Measurements from ENCODE around the gene ABHD16A. TPM values are rescaled to one million over a fixed set of nuclear protein-coding genes. Genes with fewer than 3 reads are reported as not detected.

The ABHD16A gene
- total and polyA plus RNA-seq, 2 donors (not counting 3 experiments of a cell fraction or from before 2014, with no cell fraction given) = 48.9 to 60.3 TPM

DNA sequence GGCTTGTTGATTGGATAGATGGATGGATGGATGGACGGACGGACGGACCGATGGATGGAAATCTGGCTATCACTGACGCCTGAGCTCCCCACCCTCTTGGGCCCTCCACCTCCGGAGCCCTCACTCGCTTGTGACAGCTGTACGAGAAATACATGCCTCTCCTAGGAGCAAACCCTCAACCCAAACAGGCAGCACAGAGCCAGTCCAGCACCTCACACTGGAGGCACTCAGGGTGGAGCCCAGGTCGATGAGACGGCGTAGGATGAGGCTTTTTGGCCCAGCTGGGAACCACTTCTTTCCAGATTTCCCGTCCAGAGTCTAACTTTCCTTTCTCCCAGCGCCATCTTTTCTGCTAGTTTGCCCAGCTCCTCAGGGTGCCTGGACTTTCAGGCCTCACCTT is 19.5 kb downstream of the ABHD16A start:
- Histone ChIP-seq H3K9ac (replicated peaks; ENCODE audit: extremely low read depth, insufficient read depth, low read length) (no peak overlapping the region), H3K36me3 (ENCODE audit: control insufficient read depth in 2 of 2, extremely low read depth in 1 of 2, insufficient read depth in 2 of 2, low read length in 2 of 2) (peaks cover 0 to 20% of the 10 kb centered on the region in 2 experiments), H4K20me1 (replicated peaks; ENCODE audit: control insufficient read depth, extremely low read depth, insufficient read depth, low read length) (no peaks in the 10 kb centered on the region), H3K9me3 (replicated peaks; ENCODE audit: control insufficient read depth, insufficient read depth, low read length) (no peaks in the 10 kb centered on the region), H3K4me3 (replicated peaks in 1 of 3; ENCODE audit: insufficient read depth in 1 of 3, low read depth in 1 of 3, low read length in 3 of 3) (no peak overlapping the region), H3K79me2 (ENCODE audit: control insufficient read depth, insufficient read depth, low read length) (no peaks in the 10 kb centered on the region), H3K4me2 (ENCODE audit: insufficient read depth, low read length) (no peak overlapping the region), H3K9me1 (replicated peaks; ENCODE audit: control insufficient read depth, extremely low read depth, insufficient read depth, low read length) (no peaks in the 10 kb centered on the region), H2AFZ (ENCODE audit: low read depth, low read length) (no peak overlapping the region), H3K4me1 (ENCODE audit: control insufficient read depth, extremely low read depth, insufficient read depth, low read length) (peaks cover 8% of the 10 kb centered on the region), H3K27me3 (ENCODE audit: control insufficient read depth in 2 of 2, insufficient read depth in 2 of 2, low read length in 2 of 2) (no peaks in the 10 kb centered on the region), H3K27ac (ENCODE audit: insufficient read depth, low read depth, low read length) (no peak overlapping the region)
- intact Hi-C loops (cut with micrococcal nuclease) (no loop called here), dilution Hi-C loops (cut with MboI; ENCODE audit: extremely low pct_ligation_motif_present, low sequenced_read_pairs) (no loop called here)
- CTCF ChIA-PET = interaction anchor here (0.6 to 2.0 kb wide), 4 partner anchors 10 to 146 kb away, joined by 3 to 10 read pairs (median 4); no protein-coding TSS in a partner anchor
- FAIRE-seq = no peak
- BruUV-seq (replicated peaks) = no TSS peak
- DNase-seq (ENCODE audit: low read depth, low spot score) = no peak
- TF ChIP-seq GATA2 (IDR thresholded peaks at IDR 0.05; ENCODE audit: insufficient read depth, insufficient read length, low read depth, low read length) (no peak), POLR2AphosphoS5 (IDR thresholded peaks at IDR 0.05; ENCODE audit: insufficient read depth, low read depth, low read length) (no peak), POLR2A (IDR thresholded peaks at IDR 0.05; ENCODE audit: low read depth, low read length) (no peak)
- POLR2A ChIA-PET = no interaction called here

DNA sequence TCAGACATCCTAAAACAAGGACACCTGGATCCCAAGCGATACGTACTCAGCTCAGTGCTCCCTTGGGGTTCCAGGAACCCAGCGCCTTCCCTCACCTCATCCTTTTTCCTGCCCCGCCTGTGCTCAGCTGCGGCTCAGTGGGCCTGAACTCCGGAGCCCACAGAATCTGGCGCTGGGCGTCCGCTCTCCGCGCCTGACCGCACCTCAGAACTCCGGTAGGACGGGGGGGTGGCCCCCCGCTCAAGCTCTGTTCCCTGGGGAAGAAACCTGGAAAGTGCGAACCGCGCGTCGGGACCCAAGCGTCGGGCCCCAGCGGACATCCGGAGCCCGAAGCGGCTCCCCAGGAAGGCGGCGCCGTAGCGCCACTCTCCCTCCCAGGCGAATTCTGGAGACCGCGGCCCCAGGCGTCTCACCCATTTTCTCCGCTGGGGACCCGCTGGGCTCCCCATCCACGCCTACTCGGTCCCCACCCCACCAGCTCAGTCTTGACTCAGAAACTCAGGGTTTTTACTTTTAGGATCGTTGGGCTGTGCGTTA is 21.9 kb downstream of the ABHD16A start:
- Histone ChIP-seq H3K4me1 (ENCODE audit: control insufficient read depth, extremely low read depth, insufficient read depth, low read length) (peaks cover 8% of the 10 kb centered on the region), H3K9me3 (replicated peaks; ENCODE audit: control insufficient read depth, insufficient read depth, low read length) (no peaks in the 10 kb centered on the region), H3K36me3 (ENCODE audit: control insufficient read depth in 2 of 2, extremely low read depth in 1 of 2, insufficient read depth in 2 of 2, low read length in 2 of 2) (peaks cover 0 to under 1% of the 10 kb centered on the region in 2 experiments), H3K79me2 (ENCODE audit: control insufficient read depth, insufficient read depth, low read length) (no peaks in the 10 kb centered on the region), H2AFZ (ENCODE audit: low read depth, low read length) (peak overlapping the region; percentile 94), H3K4me3 (replicated peaks in 1 of 3; ENCODE audit: insufficient read depth in 1 of 3, low read depth in 1 of 3, low read length in 3 of 3) (peak overlapping the region; percentile 18 to 59 (median 47)), H4K20me1 (replicated peaks; ENCODE audit: control insufficient read depth, extremely low read depth, insufficient read depth, low read length) (no peaks in the 10 kb centered on the region), H3K9me1 (replicated peaks; ENCODE audit: control insufficient read depth, extremely low read depth, insufficient read depth, low read length) (no peaks in the 10 kb centered on the region), H3K27ac (ENCODE audit: insufficient read depth, low read depth, low read length) (peak overlapping the region; percentile 18), H3K4me2 (ENCODE audit: insufficient read depth, low read length) (peak overlapping the region; percentile 65), H3K9ac (replicated peaks; ENCODE audit: extremely low read depth, insufficient read depth, low read length) (peak overlapping the region; percentile 30), H3K27me3 (ENCODE audit: control insufficient read depth in 2 of 2, insufficient read depth in 2 of 2, low read length in 2 of 2) (no peaks in the 10 kb centered on the region)
- FAIRE-seq (no peak), DNase-seq (ENCODE audit: low read depth, low spot score) (peak; percentile 26)
- dilution Hi-C loops (cut with MboI; ENCODE audit: extremely low pct_ligation_motif_present, low sequenced_read_pairs) = no loop called here
- intact Hi-C loops (cut with micrococcal nuclease) = loop anchor here (1.0 to 2.0 kb wide), 3 partner anchors 14 to 208 kb away; partner anchors contain the start of genes ABHD16A and CSNK2B
- TF ChIP-seq POLR2AphosphoS5 (IDR thresholded peaks at IDR 0.05; ENCODE audit: insufficient read depth, low read depth, low read length) (peak; percentile 54), FOS (IDR thresholded peaks at IDR 0.05; ENCODE audit: borderline replicate concordance, insufficient read depth, low read length) (no peak), POLR2A (IDR thresholded peaks at IDR 0.05; ENCODE audit: low read depth, low read length) (peak; percentile 68), CTCF (IDR thresholded peaks at IDR 0.05; ENCODE audit: extremely low read depth in 1 of 2, insufficient read depth in 1 of 2, low read depth in 1 of 2, low read length in 2 of 2) (peak in 1 of 2 donors; percentile 31), GATA2 (IDR thresholded peaks at IDR 0.05; ENCODE audit: insufficient read depth, insufficient read length, low read depth, low read length) (no peak), MYC (IDR thresholded peaks at IDR 0.05; ENCODE audit: low read depth, low read length) (no peak)
- CTCF ChIA-PET = interaction anchor here (0.6 to 3.5 kb wide), 15 partner anchors 8 to 271 kb away, joined by 3 to 44 read pairs (median 6); partner anchors contain the start of genes ABHD16A, DDAH2, HSPA1B and MSH5
- BruUV-seq (replicated peaks) = TSS peak; percentile 57
- POLR2A ChIA-PET = interaction anchor here (0.6 kb wide), 1 partner anchor 56 kb away, joined by 3 read pairs; no protein-coding TSS in a partner anchor
